Central memory CD8-positive, alpha-beta T cell (primary cell): Measurements from ENCODE around the gene ERC2.
A peak's percentile ranks its signal among the peaks of the same experiment; 100 is the strongest.

Experiments
- ATAC-seq: fragments of 150-1000 bp; cut with Tn5 transposase; replicated peaks from 2 replicates; pipeline ENCODE4 v1.10.0; 2022; ENCODE audit warnings: mild to moderate bottlenecking, moderate FRiP score, moderate number of reproducible peaks; ENCODE audit not compliant: poor library complexity, severe bottlenecking; ENCODE audit errors: extremely low read depth
- DNase-seq, 2 donors: peaks; one replicate each; pipeline ENCODE4 v3.0.0; 2021; ENCODE audit warnings: low spot score in 2 of 2
- H3K27ac Mint-ChIP-seq: one replicate; pipeline ENCODE4 v1.8.0; 2022; ENCODE audit warnings: low read depth, mild to moderate bottlenecking, moderate library complexity, mixed read lengths
- H3K27me3 Mint-ChIP-seq: one replicate; pipeline ENCODE4 v1.8.0; 2022; ENCODE audit warnings: mixed read lengths
- H3K36me3 Mint-ChIP-seq: one replicate; pipeline ENCODE4 v1.8.0; 2022; ENCODE audit warnings: mild to moderate bottlenecking, moderate library complexity, mixed read lengths; ENCODE audit not compliant: insufficient read depth
- H3K4me1 Mint-ChIP-seq: one replicate; pipeline ENCODE4 v1.8.0; 2022; ENCODE audit warnings: mixed read lengths
- H3K4me3 Mint-ChIP-seq: one replicate; pipeline ENCODE4 v1.8.0; 2022; ENCODE audit warnings: mild to moderate bottlenecking, moderate library complexity, mixed read lengths
- H3K9me3 Mint-ChIP-seq: one replicate; pipeline ENCODE4 v1.8.0; 2022; ENCODE audit warnings: mixed read lengths

ERC2 gene

GRCh38 chr3:55486101-55486856, 982.0 kb downstream of the ERC2 start:
- H3K4me1 Mint-ChIP-seq, result peaks cover 5% of the 10 kb centered on the region
- ATAC-seq (no peak), DNase-seq (no peak)
- no peaks in the 10 kb centered on the region for H3K36me3 Mint-ChIP-seq
- peak overlapping the region; percentile 18 for H3K4me3 Mint-ChIP-seq
- H3K9me3 Mint-ChIP-seq, result peaks cover 4% of the 10 kb centered on the region
- H3K27ac Mint-ChIP-seq, result no peak overlapping the region
- H3K27me3 Mint-ChIP-seq, result peaks cover 78% of the 10 kb centered on the region

DNA sequence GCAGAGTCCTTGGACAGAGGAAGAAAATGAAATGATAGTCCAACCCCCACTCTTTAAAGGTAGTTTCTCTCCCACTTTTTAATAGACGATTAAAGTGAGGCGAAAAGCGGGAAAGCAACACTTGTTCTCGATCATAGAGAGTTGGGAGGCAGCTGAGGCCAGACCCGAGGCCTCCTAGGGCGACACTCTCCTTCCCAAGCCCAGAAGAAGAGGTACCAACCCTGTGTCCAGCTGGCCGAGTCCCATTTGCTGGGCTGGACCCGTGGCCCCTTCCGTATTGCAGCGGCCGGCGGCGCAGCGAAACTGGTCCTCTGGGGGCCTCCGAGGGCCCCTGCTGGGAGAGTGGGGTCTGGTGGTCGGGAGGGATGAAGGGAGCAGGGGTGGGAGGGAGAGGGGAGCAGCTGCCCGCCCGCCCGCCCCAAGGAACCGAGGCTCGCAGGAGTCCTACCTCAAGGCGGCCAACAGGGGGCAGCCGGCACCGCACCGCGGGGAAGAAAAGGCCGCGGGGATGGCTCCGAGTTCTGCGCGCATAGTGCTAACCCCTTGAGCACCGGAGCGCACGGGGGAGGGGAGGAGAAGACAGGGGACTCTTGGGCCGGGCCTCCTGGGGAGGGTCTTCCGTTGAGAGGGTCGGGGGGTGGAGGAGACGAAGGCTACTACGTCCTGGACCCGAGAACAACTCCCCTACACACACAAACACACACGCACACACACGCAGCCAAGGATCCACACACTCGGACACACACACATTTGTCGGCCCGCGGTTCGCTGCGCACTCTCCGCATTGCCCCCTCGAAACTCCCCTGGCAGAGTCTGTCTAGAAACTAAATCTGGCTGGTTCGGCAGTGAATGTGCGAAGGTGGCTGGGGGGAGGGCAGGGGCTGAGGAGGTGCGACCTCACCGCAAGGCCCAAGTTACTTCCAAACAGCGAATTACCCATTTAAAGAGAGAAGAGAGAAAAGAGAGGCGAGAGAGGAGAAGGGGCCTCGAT, 983.2 kb downstream of the ERC2 start:
- no peak overlapping the region for H3K4me3 Mint-ChIP-seq
- DNase-seq (no peak), ATAC-seq (no peak)
- H3K4me1 Mint-ChIP-seq, result peaks cover 5% of the 10 kb centered on the region
- H3K9me3 Mint-ChIP-seq, result peaks cover 4% of the 10 kb centered on the region
- H3K36me3 Mint-ChIP-seq, result no peaks in the 10 kb centered on the region
- H3K27ac Mint-ChIP-seq, result no peak overlapping the region
- H3K27me3 Mint-ChIP-seq, result peaks cover 84% of the 10 kb centered on the region

- Mint-ChIP-seq H3K27me3 (peaks cover 83% of the 10 kb centered on the region), H3K4me1 (peaks cover 5% of the 10 kb centered on the region), H3K36me3 (no peaks in the 10 kb centered on the region), H3K27ac (no peak overlapping the region), H3K4me3 (no peak overlapping the region), H3K9me3 (peaks cover 4% of the 10 kb centered on the region)
- DNase-seq (no peak), ATAC-seq (no peak)
These were observed 984.0 kb downstream of the ERC2 start for GRCh38 chr3:55484191-55484689.

DNA sequence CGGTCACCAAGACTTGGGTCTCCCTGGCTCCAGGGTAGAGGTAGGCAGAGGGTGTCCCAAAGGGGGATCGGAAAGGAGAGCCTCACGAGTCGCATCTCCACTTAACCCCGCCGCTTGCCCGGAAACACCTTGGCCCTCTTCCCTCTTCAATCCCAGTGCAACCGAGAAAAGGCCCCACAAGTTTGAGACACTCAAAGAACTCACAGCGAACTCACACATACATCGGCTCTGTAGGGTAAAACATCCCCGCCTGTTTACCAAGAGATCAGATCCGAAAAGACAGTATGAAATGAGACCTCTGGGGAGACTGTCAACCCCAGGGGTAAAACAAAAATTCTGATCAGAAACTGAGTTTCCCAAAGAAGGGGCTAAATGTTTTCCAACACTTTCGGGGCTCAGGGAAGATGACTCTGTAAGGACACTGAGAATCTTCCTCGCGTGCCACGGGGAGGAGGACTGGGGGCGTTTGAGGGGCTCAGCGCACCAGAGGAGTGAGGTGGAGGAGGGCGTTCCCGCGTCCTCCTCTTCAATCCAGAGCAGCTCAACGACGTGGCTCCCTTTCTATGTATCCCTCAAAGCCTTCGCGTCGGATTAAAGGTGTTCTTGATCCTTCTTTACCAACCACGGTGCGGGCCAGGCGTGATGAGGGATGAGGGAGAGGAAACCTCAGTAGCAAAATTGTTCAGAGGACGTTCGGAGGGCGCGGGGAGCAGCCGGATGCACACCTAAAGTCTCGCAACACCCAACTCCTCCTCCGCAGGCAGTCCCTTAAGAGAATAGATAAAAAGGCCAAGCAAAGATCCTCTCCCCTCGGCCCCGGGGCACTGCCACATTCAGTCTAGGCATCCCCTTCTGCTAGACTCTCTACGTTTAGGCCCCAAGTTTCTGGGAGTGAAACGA, 984.8 kb downstream of the ERC2 start:
- peaks cover 4% of the 10 kb centered on the region for H3K9me3 Mint-ChIP-seq
- H3K4me1 Mint-ChIP-seq, result peaks cover 5% of the 10 kb centered on the region
- H3K27me3 Mint-ChIP-seq, result peaks cover 76% of the 10 kb centered on the region
- ATAC-seq (no peak), DNase-seq (no peak)
- H3K36me3 Mint-ChIP-seq, result no peaks in the 10 kb centered on the region
- no peak overlapping the region for H3K4me3 Mint-ChIP-seq
- no peak overlapping the region for H3K27ac Mint-ChIP-seq

- H3K9me3 Mint-ChIP-seq, result peaks cover 4% of the 10 kb centered on the region
- no peak overlapping the region for H3K27ac Mint-ChIP-seq
- peaks cover 72% of the 10 kb centered on the region for H3K27me3 Mint-ChIP-seq
- H3K4me1 Mint-ChIP-seq, result peaks cover 5% of the 10 kb centered on the region
- ATAC-seq (no peak), DNase-seq (no peak)
- no peaks in the 10 kb centered on the region for H3K36me3 Mint-ChIP-seq
- no peak overlapping the region for H3K4me3 Mint-ChIP-seq
These were observed 985.6 kb downstream of the ERC2 start for GRCh38 chr3:55482496-55483195.

DNA sequence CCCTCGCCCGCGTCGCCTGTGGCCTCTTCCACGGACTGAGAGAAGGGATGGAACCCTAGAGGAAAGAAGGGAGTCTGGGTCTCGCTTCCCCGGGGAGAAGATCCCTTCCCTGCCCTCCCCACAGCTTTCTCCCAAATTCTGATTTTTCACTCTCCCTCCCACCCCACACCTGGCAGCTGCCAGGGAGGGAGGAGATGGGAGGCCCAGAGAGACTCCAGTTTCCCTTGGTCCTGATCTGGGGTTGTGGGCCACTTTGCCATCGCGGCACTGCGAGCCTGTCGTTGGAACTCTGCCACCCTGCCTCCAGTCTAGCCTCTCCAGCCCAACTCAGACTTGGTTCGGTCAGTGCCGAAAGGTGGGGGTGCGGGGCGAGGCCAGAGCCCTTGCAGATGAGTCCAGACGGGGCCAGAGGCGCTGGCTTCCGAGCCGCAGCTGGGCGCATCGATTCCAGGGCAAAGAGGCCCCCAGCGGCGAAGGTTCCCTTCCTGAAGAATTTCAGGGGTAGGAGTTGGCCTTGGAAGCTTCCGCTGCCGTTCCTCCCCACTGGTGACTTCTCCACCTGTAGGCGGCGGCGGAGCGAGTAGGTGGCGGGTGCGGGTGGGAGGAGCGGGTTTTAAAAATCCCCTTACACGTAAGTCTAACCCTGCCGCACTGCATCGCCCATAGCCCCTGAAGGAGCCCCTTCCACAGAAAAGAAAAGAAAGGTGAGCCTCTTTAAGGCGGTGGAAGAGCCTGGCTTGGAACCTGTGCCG, 986.3 kb downstream of the ERC2 start:
- Mint-ChIP-seq H3K4me1 (peaks cover 5% of the 10 kb centered on the region), H3K36me3 (no peaks in the 10 kb centered on the region), H3K27ac (no peak overlapping the region), H3K9me3 (peaks cover 4% of the 10 kb centered on the region), H3K4me3 (no peak overlapping the region), H3K27me3 (peaks cover 70% of the 10 kb centered on the region)
- DNase-seq (no peak), ATAC-seq (no peak)

DNA sequence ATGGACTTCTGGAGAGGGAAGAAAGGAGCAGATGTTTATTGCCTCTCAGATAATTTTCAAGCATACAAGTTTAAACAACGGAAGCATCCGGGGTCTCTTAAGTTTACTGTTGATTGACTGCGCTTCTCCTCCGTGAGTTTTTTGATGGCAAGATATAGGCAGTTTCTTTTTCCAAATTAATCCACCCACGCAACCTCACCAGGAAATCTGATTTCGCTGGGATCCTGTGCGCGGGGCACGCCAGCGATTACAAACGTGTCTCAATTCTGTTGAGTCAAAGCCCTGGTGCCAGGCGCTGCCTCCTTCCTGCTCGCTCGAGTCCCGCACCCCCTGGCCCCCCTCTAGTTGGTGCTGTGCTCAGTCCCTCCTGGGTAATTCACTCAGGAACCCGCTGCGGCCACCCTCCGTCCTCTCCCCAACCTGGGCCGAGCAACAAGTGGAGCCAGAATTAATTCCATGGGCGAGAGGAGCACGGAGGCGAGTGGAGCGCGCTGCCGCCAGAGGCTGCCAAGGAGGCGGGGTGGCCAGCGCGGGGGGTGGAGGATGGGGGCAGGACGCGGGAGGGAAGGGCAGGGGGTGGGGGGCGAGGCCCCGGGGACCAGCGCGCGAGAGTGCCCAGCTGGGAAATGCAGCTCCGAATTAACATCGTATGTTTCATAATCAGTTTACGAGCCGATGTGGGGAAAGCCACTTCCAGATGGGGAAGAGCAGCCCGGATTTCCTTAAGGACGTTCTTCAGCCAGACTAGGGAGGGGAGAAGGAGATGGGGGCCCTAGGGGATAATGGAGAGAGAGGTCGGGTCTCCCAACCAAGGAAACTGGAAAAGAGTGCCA, 987.1 kb downstream of the ERC2 start:
- Mint-ChIP-seq H3K4me3 (no peak overlapping the region), H3K4me1 (peaks cover 5% of the 10 kb centered on the region), H3K27ac (no peak overlapping the region), H3K9me3 (peaks cover 4% of the 10 kb centered on the region), H3K36me3 (no peaks in the 10 kb centered on the region), H3K27me3 (peaks cover 62% of the 10 kb centered on the region)
- ATAC-seq (no peak), DNase-seq (no peak)

GRCh38 chr3:55477306-55478303, 990.7 kb downstream of the ERC2 start:
- H3K27ac Mint-ChIP-seq, result no peak overlapping the region
- DNase-seq (no peak), ATAC-seq (no peak)
- no peak overlapping the region for H3K4me3 Mint-ChIP-seq
- peaks cover 7% of the 10 kb centered on the region for H3K9me3 Mint-ChIP-seq
- no peaks in the 10 kb centered on the region for H3K36me3 Mint-ChIP-seq
- no peaks in the 10 kb centered on the region for H3K4me1 Mint-ChIP-seq
- peaks cover 33% of the 10 kb centered on the region for H3K27me3 Mint-ChIP-seq

DNA sequence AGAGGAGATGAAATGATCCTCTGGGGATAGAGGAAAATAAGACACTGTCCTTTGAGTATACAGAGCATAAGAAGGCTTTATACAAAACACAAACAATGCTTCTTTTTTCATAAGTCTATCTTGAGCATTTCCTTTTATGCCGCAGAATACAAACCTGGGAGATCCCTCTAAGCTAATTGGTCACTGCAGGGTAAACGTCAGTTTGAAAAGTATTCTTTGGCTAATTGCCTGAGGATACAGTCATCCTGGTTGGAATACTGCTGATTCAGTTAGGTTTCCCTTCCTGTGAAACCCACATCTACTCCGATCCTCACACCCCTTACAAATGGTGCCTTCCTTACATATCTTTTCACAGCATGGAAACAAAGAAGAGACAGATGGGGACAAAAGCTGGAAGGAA, 991.8 kb downstream of the ERC2 start:
- Mint-ChIP-seq H3K27me3 (peaks cover 35% of the 10 kb centered on the region), H3K4me1 (no peaks in the 10 kb centered on the region), H3K36me3 (no peaks in the 10 kb centered on the region), H3K4me3 (no peak overlapping the region), H3K9me3 (peaks cover 7% of the 10 kb centered on the region), H3K27ac (no peak overlapping the region)
- DNase-seq (no peak), ATAC-seq (no peak)

DNA sequence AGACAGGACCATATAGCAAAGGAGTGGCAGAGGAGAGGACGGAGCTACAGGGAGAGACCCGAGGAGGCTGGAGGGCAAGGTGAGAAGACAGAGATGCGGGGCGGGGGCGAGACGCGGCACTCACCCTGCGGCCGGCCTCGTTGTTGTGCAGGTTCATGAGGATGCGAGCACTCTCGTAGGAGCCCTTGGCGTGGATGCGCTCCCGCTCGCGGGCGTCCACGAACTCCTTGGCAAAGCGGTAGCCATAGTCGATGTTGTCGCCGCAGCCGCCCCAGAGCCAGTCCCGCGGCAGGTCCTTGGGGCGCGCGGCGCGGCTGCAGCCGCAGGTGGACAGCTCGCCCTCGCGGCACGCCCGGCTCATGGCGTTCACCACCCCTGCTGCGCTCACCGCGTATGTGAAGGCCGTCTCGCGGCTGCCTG, 994.0 kb downstream of the ERC2 start:
- Mint-ChIP-seq H3K4me1 (no peaks in the 10 kb centered on the region), H3K4me3 (no peak overlapping the region), H3K9me3 (peaks cover 7% of the 10 kb centered on the region), H3K27me3 (peaks cover 12% of the 10 kb centered on the region), H3K27ac (no peak overlapping the region), H3K36me3 (no peaks in the 10 kb centered on the region)
- DNase-seq (no peak), ATAC-seq (no peak)
